Testis (tissue), 2 donors: ENCODE measurements around the gene TP53INP2.

Experiments
- POLR2A ChIP-seq: fragments of 450-650 bp; IDR thresholded peaks from one replicate; pipeline ENCODE4 v1.6.1; 2017; ENCODE audit warnings: antibody characterized with exemption, mild to moderate bottlenecking, moderate library complexity
- TF ChIP-seq, protein P1 (sequence below), 3 experiments: fragments of 450-650 bp in 2 of 3; fragments of 200-600 bp in 1 of 3; sonication (generic) in 1 of 3; IDR thresholded peaks; one replicate each; pipeline ENCODE4 v1.5.1; 2016 to 2019; ENCODE audit warnings: antibody characterized with exemption in 3 of 3, mild to moderate bottlenecking in 2 of 3, moderate library complexity in 1 of 3

DNA sequence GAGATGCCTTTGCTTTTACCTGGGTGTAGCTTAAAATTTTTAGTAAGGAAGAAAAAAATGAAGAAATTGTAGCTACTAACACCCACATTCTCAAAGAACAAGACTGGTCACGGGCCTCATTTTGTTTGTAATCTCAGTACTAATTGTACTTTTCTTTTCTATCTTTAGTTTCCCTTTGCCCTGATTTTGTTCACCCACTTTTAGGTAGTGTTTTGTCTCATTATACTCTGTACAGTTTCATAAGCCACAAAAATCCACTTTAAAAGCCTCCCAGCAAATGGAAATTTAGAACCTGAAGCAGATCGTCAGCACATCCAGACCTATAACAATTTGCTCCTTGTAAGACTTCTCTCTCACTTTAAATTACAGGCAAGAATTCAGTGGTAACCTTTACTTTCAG is 43.3 kb downstream of the TP53INP2 start:
- TF ChIP-seq, protein P1, sequence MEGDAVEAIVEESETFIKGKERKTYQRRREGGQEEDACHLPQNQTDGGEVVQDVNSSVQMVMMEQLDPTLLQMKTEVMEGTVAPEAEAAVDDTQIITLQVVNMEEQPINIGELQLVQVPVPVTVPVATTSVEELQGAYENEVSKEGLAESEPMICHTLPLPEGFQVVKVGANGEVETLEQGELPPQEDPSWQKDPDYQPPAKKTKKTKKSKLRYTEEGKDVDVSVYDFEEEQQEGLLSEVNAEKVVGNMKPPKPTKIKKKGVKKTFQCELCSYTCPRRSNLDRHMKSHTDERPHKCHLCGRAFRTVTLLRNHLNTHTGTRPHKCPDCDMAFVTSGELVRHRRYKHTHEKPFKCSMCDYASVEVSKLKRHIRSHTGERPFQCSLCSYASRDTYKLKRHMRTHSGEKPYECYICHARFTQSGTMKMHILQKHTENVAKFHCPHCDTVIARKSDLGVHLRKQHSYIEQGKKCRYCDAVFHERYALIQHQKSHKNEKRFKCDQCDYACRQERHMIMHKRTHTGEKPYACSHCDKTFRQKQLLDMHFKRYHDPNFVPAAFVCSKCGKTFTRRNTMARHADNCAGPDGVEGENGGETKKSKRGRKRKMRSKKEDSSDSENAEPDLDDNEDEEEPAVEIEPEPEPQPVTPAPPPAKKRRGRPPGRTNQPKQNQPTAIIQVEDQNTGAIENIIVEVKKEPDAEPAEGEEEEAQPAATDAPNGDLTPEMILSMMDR (IDR thresholded peaks at IDR 0.05): no peak
- TF ChIP-seq POLR2A: no peak
